ENCODE results near the gene VTI1A.

Gene VTI1A

DNA sequence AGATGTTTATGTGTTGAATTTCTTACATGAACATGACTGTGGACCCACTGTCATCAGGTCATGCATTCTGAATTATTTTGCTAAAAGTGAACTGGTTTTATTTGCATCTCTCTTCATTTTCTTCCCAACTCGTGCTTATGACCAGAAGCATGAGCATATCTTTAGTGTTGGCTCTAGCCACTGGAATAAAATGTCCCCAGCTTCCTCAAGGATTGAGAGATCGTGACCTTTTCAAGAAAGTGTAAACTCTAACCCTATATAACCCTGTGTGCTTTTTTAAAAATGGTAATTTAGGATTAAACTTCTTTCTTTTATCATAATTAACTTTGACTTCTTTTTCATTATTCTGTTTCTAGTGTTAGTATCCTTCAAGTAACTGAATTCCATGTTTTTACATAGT, 55.5 kb downstream of the VTI1A start:
- TF ChIP-seq, protein P1, sequence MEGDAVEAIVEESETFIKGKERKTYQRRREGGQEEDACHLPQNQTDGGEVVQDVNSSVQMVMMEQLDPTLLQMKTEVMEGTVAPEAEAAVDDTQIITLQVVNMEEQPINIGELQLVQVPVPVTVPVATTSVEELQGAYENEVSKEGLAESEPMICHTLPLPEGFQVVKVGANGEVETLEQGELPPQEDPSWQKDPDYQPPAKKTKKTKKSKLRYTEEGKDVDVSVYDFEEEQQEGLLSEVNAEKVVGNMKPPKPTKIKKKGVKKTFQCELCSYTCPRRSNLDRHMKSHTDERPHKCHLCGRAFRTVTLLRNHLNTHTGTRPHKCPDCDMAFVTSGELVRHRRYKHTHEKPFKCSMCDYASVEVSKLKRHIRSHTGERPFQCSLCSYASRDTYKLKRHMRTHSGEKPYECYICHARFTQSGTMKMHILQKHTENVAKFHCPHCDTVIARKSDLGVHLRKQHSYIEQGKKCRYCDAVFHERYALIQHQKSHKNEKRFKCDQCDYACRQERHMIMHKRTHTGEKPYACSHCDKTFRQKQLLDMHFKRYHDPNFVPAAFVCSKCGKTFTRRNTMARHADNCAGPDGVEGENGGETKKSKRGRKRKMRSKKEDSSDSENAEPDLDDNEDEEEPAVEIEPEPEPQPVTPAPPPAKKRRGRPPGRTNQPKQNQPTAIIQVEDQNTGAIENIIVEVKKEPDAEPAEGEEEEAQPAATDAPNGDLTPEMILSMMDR (IDR thresholded peaks at IDR 0.05; ENCODE audit: control insufficient read depth, insufficient read depth, low read depth, low read length, missing control alignments), result no peak
- no peak for DNase-seq (ENCODE audit: low read depth)
- H3K4me3 ChIP-seq (ENCODE audit: control insufficient read depth, low read depth, low read length), result no peak overlapping the region

DNA sequence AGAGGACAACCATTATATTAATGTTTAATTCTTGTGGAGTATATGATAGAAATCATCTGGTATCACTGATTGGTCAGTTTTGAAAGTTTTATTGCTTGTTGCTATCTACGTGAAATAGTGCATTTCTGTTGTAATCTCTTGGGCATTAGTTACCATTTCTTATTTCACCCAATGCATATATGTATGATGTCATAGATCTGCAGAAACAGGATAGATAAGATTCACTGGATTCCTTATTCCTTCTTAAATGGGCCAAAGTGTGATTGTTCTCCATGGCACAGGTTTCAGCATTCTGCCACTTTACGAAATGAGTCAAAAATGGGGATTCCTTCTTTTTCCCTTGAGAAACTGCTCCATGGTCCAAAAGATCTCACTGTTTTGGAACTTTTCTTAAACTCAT, 56.6 kb downstream of the VTI1A start:
- DNase-seq (ENCODE audit: low read depth), result no peak
- H3K4me3 ChIP-seq (ENCODE audit: control insufficient read depth, low read depth, low read length), result no peak overlapping the region
- TF ChIP-seq, protein P1 (IDR thresholded peaks at IDR 0.05; ENCODE audit: control insufficient read depth, insufficient read depth, low read depth, low read length, missing control alignments), result no peak

DNA sequence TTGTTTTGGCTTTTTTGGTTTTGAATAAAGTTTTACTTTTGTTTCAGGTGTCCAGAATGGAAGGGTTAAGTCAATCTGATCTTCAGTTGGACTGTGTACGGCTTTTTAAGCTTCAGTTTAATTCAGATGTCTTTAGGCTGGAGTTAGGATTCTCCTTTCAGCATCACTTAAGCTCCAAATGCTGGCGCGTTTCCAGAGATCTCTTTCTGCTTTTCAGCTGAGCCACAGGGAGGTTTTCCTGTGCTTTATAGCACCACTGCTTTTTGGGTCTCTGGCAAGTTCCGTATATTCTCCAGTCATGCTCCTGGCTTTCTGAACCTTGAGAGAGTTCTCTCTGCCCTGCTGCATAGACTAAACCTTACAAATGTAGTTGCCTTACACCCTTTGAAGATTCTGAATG, 60.0 kb downstream of the VTI1A start:
- TF ChIP-seq, protein P1 (IDR thresholded peaks at IDR 0.05; ENCODE audit: control insufficient read depth, insufficient read depth, low read depth, low read length, missing control alignments), result no peak
- no peak for DNase-seq (ENCODE audit: low read depth)

DNA sequence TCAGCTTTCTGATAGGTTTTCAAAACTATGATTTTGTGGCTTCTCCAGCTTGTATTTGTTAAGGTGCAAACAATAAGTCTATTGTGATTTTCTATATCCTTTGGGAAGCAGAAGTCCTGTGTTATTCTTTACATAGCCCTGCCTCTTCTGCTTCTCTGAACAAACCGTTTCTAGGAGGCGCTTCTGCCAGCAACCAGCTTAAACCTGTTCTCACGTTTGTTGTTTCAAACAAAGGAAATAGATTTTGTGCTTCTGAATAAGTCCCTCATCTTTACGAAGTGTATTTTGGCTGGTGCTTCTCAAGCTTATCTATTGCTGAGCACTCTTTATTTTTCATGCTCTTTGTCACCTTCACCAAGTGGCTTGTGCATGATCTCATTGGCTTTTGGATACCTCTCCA, 61.0 kb downstream of the VTI1A start:
- TF ChIP-seq, protein P1 (IDR thresholded peaks at IDR 0.05; ENCODE audit: control insufficient read depth, insufficient read depth, low read depth, low read length, missing control alignments), result no peak
- H3K4me3 ChIP-seq (ENCODE audit: control insufficient read depth, low read depth, low read length), result no peak overlapping the region
- DNase-seq (ENCODE audit: low read depth), result no peak

More for the DNA sequence above, 60.0 kb downstream of the VTI1A start:
- H3K4me3 ChIP-seq (ENCODE audit: control insufficient read depth, low read depth, low read length), result no peak overlapping the region

DNA sequence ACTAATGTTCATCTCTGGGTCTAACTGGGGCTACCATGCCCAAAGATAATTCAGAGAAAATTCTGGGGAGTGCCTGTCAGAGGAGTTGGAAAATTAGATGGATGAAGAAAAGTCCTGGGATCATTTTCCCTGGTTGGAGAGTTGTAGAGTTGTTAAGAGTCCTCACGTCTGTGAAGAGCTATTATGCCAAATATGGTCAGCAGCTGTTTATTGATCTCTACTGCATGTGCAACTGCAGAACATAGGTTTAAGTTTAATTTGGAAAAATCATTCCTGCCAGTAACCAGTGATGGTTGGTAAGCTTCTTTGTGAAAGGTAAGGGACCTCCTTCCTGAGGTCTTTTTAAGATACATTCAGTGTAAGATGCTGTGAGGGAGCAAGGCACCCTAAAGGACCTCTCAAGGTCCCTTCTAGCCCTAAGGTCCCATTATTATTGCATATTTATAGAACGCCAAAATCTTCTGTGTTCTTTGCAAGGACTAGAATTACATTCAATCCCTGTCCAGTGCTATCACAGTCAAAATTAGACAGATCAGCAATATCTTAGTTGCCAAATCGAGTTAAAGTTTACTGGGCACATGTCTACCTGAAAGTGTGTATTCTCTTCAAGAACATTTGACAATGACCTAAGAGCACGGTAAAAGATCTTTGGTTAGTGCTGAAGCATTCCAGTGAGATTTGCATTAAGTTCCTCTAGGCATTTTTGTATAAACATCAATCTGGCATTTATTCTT, 62.7 kb downstream of the VTI1A start:
- H3K4me3 ChIP-seq (ENCODE audit: control insufficient read depth, low read depth, low read length), result no peak overlapping the region
- no peak for DNase-seq (ENCODE audit: low read depth)
- TF ChIP-seq, protein P1 (IDR thresholded peaks at IDR 0.05; ENCODE audit: control insufficient read depth, insufficient read depth, low read depth, low read length, missing control alignments), result no peak

DNA sequence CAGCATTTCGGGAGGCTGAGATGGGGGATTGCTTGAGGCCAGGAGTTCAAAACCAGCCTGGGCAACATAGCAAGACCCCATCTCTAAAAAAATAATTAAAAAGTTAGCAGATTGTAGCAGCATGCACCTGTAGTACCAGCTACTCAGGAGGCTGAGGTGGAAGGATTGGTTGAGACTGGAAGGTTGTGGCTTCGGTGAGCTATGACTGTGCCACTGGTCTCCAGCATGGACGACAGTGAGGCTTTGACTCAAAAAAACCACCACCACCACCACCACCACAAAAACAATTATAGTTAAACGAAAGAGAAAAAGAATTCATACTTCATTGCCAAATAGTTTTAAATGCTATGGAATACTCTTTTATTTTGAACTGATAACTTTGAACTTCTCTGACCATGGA, 63.4 kb downstream of the VTI1A start:
- H3K4me3 ChIP-seq (ENCODE audit: control insufficient read depth, low read depth, low read length), result no peak overlapping the region
- DNase-seq (ENCODE audit: low read depth), result no peak
- TF ChIP-seq, protein P1 (IDR thresholded peaks at IDR 0.05; ENCODE audit: control insufficient read depth, insufficient read depth, low read depth, low read length, missing control alignments), result no peak
